NB4 (cell line): ENCODE measurements around the gene CCNA1.

Experiments
- MAX ChIP-seq: IDR thresholded peaks from 2 replicates; pipeline ENCODE4 v1.6.1; 2011; ENCODE audit warnings: low read depth, low read length
- MYC ChIP-seq: IDR thresholded peaks from 2 replicates; pipeline ENCODE4 v1.6.1; 2011; ENCODE audit warnings: low read depth, low read length
- POLR2A ChIP-seq: IDR thresholded peaks from 2 replicates; pipeline ENCODE4 v1.6.1; 2011; ENCODE audit warnings: mild to moderate bottlenecking; ENCODE audit not compliant: insufficient read length; ENCODE audit errors: extremely low read depth
- TF ChIP-seq, protein P1 (sequence below): IDR thresholded peaks from one replicate; pipeline ENCODE4 v1.5.1; 2012; ENCODE audit warnings: low read depth, low read length

- TF ChIP-seq, protein P1, sequence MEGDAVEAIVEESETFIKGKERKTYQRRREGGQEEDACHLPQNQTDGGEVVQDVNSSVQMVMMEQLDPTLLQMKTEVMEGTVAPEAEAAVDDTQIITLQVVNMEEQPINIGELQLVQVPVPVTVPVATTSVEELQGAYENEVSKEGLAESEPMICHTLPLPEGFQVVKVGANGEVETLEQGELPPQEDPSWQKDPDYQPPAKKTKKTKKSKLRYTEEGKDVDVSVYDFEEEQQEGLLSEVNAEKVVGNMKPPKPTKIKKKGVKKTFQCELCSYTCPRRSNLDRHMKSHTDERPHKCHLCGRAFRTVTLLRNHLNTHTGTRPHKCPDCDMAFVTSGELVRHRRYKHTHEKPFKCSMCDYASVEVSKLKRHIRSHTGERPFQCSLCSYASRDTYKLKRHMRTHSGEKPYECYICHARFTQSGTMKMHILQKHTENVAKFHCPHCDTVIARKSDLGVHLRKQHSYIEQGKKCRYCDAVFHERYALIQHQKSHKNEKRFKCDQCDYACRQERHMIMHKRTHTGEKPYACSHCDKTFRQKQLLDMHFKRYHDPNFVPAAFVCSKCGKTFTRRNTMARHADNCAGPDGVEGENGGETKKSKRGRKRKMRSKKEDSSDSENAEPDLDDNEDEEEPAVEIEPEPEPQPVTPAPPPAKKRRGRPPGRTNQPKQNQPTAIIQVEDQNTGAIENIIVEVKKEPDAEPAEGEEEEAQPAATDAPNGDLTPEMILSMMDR: no peak
- TF ChIP-seq POLR2A (no peak), MAX (no peak), MYC (no peak)
These were observed 22.7 kb downstream of the CCNA1 start for GRCh38 chr13:36454987-36455386.
